LNCAP (cell line): ENCODE data around the gene IFT27.

Source experiments
- CTCF ChIP-seq: fragments of 450-650 bp; IDR thresholded peaks from 2 replicates; pipeline ENCODE4 v1.5.1; 2017; ENCODE audit warnings: mild to moderate bottlenecking

The IFT27 gene

GRCh38 chr22:36744413-36744765 is 31.5 kb downstream of the IFT27 start:
- TF ChIP-seq CTCF: no peak

- no peak for TF ChIP-seq CTCF
Observed at GRCh38 chr22:36743591-36744412, 32.1 kb downstream of the IFT27 start.

GRCh38 chr22:36743011-36743410 is 32.9 kb downstream of the IFT27 start:
- no peak for TF ChIP-seq CTCF

- no peak for TF ChIP-seq CTCF
Observed at GRCh38 chr22:36741968-36742367, 34.0 kb downstream of the IFT27 start.

GRCh38 chr22:36741204-36741793 is 34.6 kb downstream of the IFT27 start:
- TF ChIP-seq CTCF: no peak

GRCh38 chr22:36740716-36741115 is 35.2 kb downstream of the IFT27 start:
- no peak for TF ChIP-seq CTCF

GRCh38 chr22:36739185-36739584 is 36.7 kb downstream of the IFT27 start:
- no peak for TF ChIP-seq CTCF
